ENCODE results near the gene CREB5. TPM values are rescaled to one million over a fixed set of nuclear protein-coding genes. Genes with fewer than 3 reads are reported as not detected.

Gene CREB5
- total RNA-seq, 1 donor from 2014 or later = 25.7 TPM

DNA sequence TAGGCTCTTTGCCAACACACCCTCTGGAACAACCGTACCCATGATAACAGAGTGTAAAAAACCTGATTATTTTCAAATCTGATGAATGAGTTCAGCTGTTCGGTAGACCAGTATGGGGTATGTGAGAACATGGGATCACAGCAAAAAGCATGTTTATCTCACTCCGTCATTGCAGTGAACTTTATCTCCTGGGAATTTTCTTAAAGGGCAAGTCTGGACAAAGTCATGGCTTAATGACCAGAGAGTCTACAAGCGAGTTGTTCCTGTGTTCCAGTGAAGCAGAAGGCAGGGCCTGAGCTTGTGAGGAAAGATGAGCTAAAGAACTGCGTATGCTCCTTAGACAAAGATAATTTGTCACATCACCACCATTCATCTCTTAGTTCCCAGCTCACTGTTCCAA, 326.1 kb downstream of the CREB5 start:
- peak; percentile 29 for DNase-seq (ENCODE audit: low read depth)
- no peak overlapping the region for H3K4me3 ChIP-seq (ENCODE audit: low read depth, low read length)
- TF ChIP-seq, protein P1, sequence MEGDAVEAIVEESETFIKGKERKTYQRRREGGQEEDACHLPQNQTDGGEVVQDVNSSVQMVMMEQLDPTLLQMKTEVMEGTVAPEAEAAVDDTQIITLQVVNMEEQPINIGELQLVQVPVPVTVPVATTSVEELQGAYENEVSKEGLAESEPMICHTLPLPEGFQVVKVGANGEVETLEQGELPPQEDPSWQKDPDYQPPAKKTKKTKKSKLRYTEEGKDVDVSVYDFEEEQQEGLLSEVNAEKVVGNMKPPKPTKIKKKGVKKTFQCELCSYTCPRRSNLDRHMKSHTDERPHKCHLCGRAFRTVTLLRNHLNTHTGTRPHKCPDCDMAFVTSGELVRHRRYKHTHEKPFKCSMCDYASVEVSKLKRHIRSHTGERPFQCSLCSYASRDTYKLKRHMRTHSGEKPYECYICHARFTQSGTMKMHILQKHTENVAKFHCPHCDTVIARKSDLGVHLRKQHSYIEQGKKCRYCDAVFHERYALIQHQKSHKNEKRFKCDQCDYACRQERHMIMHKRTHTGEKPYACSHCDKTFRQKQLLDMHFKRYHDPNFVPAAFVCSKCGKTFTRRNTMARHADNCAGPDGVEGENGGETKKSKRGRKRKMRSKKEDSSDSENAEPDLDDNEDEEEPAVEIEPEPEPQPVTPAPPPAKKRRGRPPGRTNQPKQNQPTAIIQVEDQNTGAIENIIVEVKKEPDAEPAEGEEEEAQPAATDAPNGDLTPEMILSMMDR (conservative IDR thresholded peaks at IDR 0.05; ENCODE audit: low read depth, low read length) = no peak

DNA sequence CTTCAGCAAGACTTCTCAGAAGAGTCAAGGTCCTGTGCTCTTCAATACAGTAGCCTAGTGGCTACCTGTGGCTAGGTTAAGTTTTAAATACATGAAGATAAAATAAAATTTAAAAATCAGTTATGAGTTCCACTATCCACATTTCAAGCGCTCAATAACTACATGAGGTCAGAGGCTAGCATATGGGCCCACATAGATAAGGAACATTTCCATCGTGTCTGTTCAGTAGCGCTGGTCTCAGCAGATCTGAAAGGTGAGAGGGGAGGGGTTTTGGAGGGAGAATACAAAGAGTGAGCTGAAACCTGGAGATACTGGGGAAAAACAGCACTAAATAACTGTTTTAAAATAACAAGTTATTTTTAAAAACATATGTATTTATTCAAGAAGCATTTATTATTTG, 326.8 kb downstream of the CREB5 start:
- DNase-seq (ENCODE audit: low read depth) = no peak
- no peak overlapping the region for H3K4me3 ChIP-seq (ENCODE audit: low read depth, low read length)
- TF ChIP-seq, protein P1 (conservative IDR thresholded peaks at IDR 0.05; ENCODE audit: low read depth, low read length) = no peak

DNA sequence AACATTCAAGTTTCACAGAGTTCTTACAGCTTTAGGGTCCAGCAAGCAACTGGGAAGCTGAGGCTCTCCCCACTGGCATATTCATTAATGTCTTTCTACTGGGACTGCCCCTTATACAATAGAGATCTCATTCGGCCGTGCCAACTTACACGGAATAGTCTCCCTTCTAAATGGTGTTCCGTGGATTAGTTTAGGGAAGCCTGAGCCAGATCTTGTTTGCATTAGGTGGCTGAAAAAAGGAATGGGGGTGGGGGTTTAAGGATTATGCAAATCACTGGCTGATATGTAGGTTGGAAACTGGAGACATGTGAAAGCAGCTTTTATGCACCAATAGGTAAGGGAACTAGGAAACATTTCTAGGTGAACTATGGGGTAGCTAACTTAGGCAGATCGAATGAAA, 327.5 kb downstream of the CREB5 start:
- H3K4me3 ChIP-seq (ENCODE audit: low read depth, low read length) = no peak overlapping the region
- TF ChIP-seq, protein P1 (conservative IDR thresholded peaks at IDR 0.05; ENCODE audit: low read depth, low read length) = no peak
- DNase-seq (ENCODE audit: low read depth) = no peak

DNA sequence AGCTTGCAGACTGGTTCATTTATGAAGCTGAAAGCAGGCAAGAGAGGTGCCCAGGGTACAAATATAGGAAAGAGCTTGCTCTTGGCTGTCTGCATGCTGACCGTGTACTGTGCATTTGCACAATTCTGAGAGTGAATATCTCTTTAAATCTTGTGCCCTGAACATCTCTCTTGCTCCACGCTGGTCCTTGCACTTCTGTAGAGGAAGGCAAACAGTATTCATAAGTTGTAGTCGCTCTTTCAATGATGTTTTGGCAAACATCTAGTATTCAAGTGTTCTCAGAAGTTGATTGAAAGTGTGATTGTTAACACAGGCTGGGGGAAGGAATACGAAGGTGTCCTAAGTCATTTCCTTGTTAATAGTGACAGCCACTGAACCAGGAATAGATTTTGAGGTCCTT, 332.6 kb downstream of the CREB5 start:
- DNase-seq (ENCODE audit: low read depth) = no peak
- no peak overlapping the region for H3K4me3 ChIP-seq (ENCODE audit: low read depth, low read length)
- TF ChIP-seq, protein P1 (conservative IDR thresholded peaks at IDR 0.05; ENCODE audit: low read depth, low read length) = no peak

DNA sequence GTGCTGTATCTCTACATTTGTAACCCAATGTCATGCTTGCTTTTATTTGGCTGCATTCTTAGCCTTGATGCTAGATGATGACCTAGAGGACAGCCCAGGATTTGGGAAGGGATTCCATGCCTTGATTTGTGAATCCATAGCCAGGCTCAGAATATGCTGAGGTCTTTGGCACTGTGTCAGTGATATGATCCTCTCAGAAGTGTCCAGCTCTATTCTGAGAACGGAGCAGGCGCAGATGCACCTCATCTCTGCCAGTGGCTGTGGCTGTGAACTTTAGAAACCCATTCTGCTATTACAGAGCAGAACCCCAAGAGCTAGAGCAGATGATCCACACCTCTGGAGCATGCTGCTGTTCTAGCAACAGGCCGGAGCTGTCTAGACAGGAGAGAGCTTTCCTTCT, 333.0 kb downstream of the CREB5 start:
- TF ChIP-seq, protein P1 (conservative IDR thresholded peaks at IDR 0.05; ENCODE audit: low read depth, low read length) = no peak
- H3K4me3 ChIP-seq (ENCODE audit: low read depth, low read length) = no peak overlapping the region
- no peak for DNase-seq (ENCODE audit: low read depth)

DNA sequence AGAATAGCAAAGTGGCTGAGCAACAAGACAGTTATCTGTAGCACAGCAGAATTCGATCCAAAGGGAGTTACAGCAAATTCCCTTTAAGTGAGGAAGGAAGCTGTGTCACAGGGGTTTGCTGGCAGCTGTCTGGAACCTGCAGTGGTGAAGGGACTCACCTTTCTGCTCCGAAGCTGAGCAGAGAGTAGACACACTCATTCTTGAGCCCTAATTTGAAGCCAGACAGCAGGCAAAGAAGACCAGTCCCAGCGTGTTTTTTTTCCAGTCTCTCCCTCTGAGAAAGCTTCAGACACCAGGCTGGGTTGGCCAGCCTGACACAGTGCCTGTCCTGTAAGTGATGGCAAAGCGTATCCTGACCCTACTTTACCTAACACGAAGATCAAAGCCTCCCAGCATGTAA, 335.1 kb downstream of the CREB5 start:
- no peak for DNase-seq (ENCODE audit: low read depth)
- TF ChIP-seq, protein P1 (conservative IDR thresholded peaks at IDR 0.05; ENCODE audit: low read depth, low read length) = no peak
- no peak overlapping the region for H3K4me3 ChIP-seq (ENCODE audit: low read depth, low read length)

DNA sequence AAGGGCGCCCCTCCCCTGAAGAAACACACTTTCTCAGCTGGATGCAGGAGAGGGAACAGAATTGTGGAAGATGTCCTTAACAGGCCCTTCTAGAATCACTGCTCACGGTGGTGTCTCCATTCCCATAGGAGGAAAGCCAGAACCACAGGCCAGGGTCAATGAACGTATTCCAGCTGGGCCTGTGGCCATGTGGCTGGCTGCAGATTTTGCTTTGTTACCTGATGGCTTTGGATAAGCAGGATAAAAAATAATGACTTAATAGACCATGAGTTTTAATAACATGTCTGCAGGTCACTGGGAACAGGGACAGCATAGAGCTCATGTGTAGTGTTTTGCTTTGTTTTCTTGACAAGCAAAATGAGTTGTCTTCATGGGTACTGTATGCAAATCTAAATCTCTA, 335.5 kb downstream of the CREB5 start:
- H3K4me3 ChIP-seq (ENCODE audit: low read depth, low read length) = no peak overlapping the region
- TF ChIP-seq, protein P1 (conservative IDR thresholded peaks at IDR 0.05; ENCODE audit: low read depth, low read length) = no peak
- no peak for DNase-seq (ENCODE audit: low read depth)
